Loucy (cell line): ENCODE results near the gene CAMSAP1.
"Not testable (repeated sequence)": the region's sequence is repeated elsewhere in the genome, so short reads cannot be mapped to it uniquely, and the experiment has no call there.

Experiments
- H2AFZ ChIP-seq: fragments of 200-600 bp; sonication (generic); 2 replicates; pipeline ENCODE4 v1.6.0; 2016; ENCODE audit warnings: antibody characterized with exemption, mild to moderate bottlenecking, low read length, moderate library complexity
- H3F3A ChIP-seq: fragments of 200-600 bp; 2 replicates; pipeline ENCODE4 v1.6.0; 2016; ENCODE audit warnings: antibody characterized with exemption, low read depth, mild to moderate bottlenecking
- H3K27me3 ChIP-seq: fragments of 200-600 bp; sonication (generic); 2 replicates; pipeline ENCODE4 v1.6.1; 2014; ENCODE audit warnings: low read length, mild to moderate bottlenecking; ENCODE audit not compliant: insufficient read depth, poor library complexity, severe bottlenecking
- H3K36me3 ChIP-seq: fragments of 200-600 bp; sonication (generic); 2 replicates; pipeline ENCODE4 v1.6.1; 2016; ENCODE audit warnings: low read length; ENCODE audit not compliant: insufficient read depth
- H3K4me1 ChIP-seq: fragments of 200-600 bp; sonication (generic); 2 replicates; pipeline ENCODE4 v1.5.1; 2014; ENCODE audit warnings: low read length, mild to moderate bottlenecking; ENCODE audit not compliant: insufficient read depth, poor library complexity, severe bottlenecking
- H3K4me2 ChIP-seq: fragments of 200-600 bp; sonication (generic); 2 replicates; pipeline ENCODE4 v1.6.0; 2014; ENCODE audit warnings: antibody characterized with exemption, low read length, low read depth, mild to moderate bottlenecking; ENCODE audit not compliant: poor library complexity, severe bottlenecking
- H3K4me3 ChIP-seq: fragments of 200-600 bp; sonication (generic); 2 replicates; pipeline ENCODE4 v1.5.1; 2014; ENCODE audit warnings: low read length, mild to moderate bottlenecking, mixed read lengths; ENCODE audit not compliant: poor library complexity, severe bottlenecking
- H3K79me2 ChIP-seq: fragments of 200-600 bp; sonication (generic); 2 replicates; pipeline ENCODE4 v1.6.1; 2014; ENCODE audit warnings: low read length; ENCODE audit not compliant: insufficient read depth
- H3K9ac ChIP-seq: fragments of 200-600 bp; sonication (generic); 2 replicates; pipeline ENCODE4 v1.6.0; 2014; ENCODE audit warnings: mild to moderate bottlenecking, low read depth, low read length, moderate library complexity; ENCODE audit not compliant: poor library complexity, severe bottlenecking
- H3K9me2 ChIP-seq: fragments of 200-600 bp; sonication (generic); replicated peaks from 2 replicates; pipeline ENCODE4 v1.6.1; 2016; ENCODE audit warnings: low read depth, low read length, mixed read lengths
- H3K9me3 ChIP-seq: fragments of 200-600 bp; sonication (generic); 2 replicates; pipeline ENCODE4 v1.6.1; 2014; ENCODE audit warnings: mild to moderate bottlenecking, antibody characterized with exemption, low read length, low read depth; ENCODE audit not compliant: insufficient read depth
- H4K20me1 ChIP-seq: fragments of 200-600 bp; sonication (generic); 2 replicates; pipeline ENCODE4 v1.6.0; 2014; ENCODE audit warnings: antibody characterized with exemption, low read length, mild to moderate bottlenecking; ENCODE audit not compliant: insufficient read depth, poor library complexity, severe bottlenecking
- EZH2phosphoT487 ChIP-seq: fragments of 200-600 bp; IDR thresholded peaks from 2 replicates; pipeline ENCODE4 v1.6.1; 2018; ENCODE audit warnings: antibody characterized with exemption, mild to moderate bottlenecking, moderate library complexity, borderline replicate concordance
- TF ChIP-seq, protein P1 (sequence below): fragments of 200-600 bp; sonication (generic); conservative IDR thresholded peaks from 2 replicates; pipeline ENCODE4 v1.5.1; 2014; ENCODE audit warnings: mild to moderate bottlenecking, antibody characterized with exemption, low read length

The CAMSAP1 gene

DNA sequence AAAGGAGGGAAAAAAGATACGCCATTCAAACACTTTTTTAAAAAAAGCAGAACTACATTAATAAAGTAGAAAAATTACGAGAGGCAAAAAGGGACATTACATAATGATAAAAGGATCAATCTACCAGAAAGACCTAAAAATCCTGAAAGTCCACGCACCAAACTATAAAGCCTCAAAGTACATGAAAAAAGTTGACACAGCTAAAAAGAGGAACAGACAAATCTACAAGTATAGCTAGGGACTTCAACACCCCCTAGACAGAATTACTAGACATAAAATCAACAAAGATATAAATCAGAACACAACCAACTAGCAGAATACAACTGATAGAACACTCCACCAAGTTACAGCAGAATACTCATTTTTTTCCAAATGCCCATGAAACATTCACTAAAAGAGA, 11.1 kb downstream of the CAMSAP1 start:
- no peaks in the 10 kb centered on the region for H3K36me3 ChIP-seq
- H3K27me3 ChIP-seq = no peaks in the 10 kb centered on the region
- H3K79me2 ChIP-seq = peaks cover 98% of the 10 kb centered on the region
- H2AFZ ChIP-seq = no peak overlapping the region
- peaks cover 7% of the 10 kb centered on the region; the same call in 1 of the 2 replicates for H3F3A ChIP-seq
- H3K9me3 ChIP-seq = no peaks in the 10 kb centered on the region
- H4K20me1 ChIP-seq = peaks cover 94% of the 10 kb centered on the region
- TF ChIP-seq, protein P1, sequence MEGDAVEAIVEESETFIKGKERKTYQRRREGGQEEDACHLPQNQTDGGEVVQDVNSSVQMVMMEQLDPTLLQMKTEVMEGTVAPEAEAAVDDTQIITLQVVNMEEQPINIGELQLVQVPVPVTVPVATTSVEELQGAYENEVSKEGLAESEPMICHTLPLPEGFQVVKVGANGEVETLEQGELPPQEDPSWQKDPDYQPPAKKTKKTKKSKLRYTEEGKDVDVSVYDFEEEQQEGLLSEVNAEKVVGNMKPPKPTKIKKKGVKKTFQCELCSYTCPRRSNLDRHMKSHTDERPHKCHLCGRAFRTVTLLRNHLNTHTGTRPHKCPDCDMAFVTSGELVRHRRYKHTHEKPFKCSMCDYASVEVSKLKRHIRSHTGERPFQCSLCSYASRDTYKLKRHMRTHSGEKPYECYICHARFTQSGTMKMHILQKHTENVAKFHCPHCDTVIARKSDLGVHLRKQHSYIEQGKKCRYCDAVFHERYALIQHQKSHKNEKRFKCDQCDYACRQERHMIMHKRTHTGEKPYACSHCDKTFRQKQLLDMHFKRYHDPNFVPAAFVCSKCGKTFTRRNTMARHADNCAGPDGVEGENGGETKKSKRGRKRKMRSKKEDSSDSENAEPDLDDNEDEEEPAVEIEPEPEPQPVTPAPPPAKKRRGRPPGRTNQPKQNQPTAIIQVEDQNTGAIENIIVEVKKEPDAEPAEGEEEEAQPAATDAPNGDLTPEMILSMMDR = no peak
- no peak for TF ChIP-seq EZH2phosphoT487
- H3K4me3 ChIP-seq = no peak overlapping the region
- H3K9me2 ChIP-seq = no peaks in the 10 kb centered on the region
- H3K4me1 ChIP-seq = peaks cover 29% of the 10 kb centered on the region
- no peak overlapping the region for H3K4me2 ChIP-seq
- H3K9ac ChIP-seq = no peak overlapping the region

DNA sequence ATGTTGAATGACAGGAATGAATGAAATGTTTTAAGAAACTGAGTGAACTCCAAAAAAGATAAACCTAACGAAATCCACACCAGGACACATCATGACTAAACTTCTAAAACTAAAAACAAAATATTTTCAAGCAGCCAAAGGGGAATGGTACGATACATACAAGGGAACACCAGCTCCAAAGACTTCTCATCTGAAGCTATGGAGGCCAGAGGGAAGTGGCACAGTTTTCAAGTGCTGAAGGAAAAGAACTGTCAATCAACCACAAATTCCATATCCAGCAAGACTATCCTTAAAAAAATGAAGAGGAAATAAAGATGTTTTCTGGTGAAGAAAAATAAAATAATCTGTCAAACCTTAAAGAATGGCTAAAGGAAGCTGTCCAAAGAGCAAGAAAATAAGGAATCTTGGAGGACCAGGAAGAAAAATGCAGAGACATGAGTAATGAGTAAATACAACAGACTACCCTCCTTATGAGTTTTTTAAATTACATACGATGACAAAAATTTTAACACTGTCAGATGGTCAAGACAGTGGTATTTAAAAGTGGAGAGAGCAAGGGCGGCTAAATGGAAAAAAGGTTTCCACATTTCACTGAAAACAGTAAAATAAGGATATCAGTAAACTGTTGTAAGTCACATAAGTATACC, 12.0 kb downstream of the CAMSAP1 start:
- H3K4me1 ChIP-seq = peaks cover 29% of the 10 kb centered on the region
- H3F3A ChIP-seq = peaks cover 7% of the 10 kb centered on the region; the same call in 1 of the 2 replicates
- H4K20me1 ChIP-seq = peaks cover 95% of the 10 kb centered on the region
- no peaks in the 10 kb centered on the region for H3K36me3 ChIP-seq
- H3K9me2 ChIP-seq = no peaks in the 10 kb centered on the region
- no peak overlapping the region for H3K9ac ChIP-seq
- TF ChIP-seq, protein P1 = no peak
- TF ChIP-seq EZH2phosphoT487 = no peak
- H3K9me3 ChIP-seq = no peaks in the 10 kb centered on the region
- no peak overlapping the region for H3K4me2 ChIP-seq
- H2AFZ ChIP-seq = no peak overlapping the region
- H3K27me3 ChIP-seq = no peaks in the 10 kb centered on the region
- H3K79me2 ChIP-seq = peaks cover 99% of the 10 kb centered on the region
- no peak overlapping the region for H3K4me3 ChIP-seq

DNA sequence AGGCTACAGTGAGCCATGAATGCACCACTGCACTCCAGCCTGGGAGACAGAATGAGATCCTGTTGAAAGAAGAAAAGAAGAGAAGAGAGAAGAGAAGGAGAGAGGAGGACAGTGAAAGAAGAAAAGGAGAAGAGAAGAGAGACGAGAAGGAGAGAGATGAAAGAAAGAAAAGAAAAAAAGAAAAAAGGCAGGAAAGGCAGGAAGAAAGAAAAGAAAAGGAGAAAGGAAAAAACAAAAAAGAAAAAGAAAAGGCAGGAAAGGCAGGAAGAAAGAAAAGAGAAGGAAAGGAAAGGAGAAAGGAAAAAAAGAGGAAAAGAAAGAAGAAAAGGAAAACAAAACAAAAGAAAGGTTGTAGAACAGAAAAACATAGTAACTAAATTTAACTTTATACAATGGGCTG, 14.2 kb downstream of the CAMSAP1 start:
- H3K9me2 ChIP-seq = no peaks in the 10 kb centered on the region
- no peak overlapping the region for H3K4me3 ChIP-seq
- H3K4me2 ChIP-seq = no peak overlapping the region
- no peak overlapping the region for H2AFZ ChIP-seq
- no peaks in the 10 kb centered on the region for H3K27me3 ChIP-seq
- H3K4me1 ChIP-seq = peaks cover 23% of the 10 kb centered on the region
- H3K79me2 ChIP-seq = peaks cover 100% of the 10 kb centered on the region
- H3K9me3 ChIP-seq = no peaks in the 10 kb centered on the region
- H4K20me1 ChIP-seq = peaks cover 95% of the 10 kb centered on the region
- no peaks in the 10 kb centered on the region for H3K36me3 ChIP-seq
- no peak overlapping the region for H3K9ac ChIP-seq
- H3F3A ChIP-seq = no peaks in the 10 kb centered on the region
- no peak for TF ChIP-seq EZH2phosphoT487
- TF ChIP-seq, protein P1 = no peak

DNA sequence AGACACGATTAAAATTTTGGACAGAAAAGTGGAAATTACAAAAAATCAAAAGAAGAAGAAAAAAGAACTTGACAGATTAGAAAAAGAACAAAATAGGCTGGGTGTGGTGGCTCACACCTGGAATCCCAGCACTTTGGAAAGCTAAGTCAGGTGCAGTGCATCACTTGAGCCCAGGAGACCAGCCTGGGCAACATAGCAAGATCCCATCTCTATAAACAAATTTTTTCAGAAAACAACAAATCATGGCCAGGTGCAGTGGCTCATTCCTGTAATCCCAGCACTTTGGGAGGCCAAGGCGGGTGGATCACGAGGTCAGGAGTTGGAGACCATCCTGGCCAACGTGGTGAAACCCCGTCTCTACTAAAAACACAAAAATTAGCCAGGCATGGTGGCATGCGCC, 15.0 kb downstream of the CAMSAP1 start:
- not testable (repeated sequence) for H3K36me3 ChIP-seq, H3K9me2 ChIP-seq, H3K9ac ChIP-seq, H3K27me3 ChIP-seq, H3K9me3 ChIP-seq, H3K4me2 ChIP-seq, H3K4me3 ChIP-seq, H2AFZ ChIP-seq, H3F3A ChIP-seq
- H3K4me1 ChIP-seq = peaks cover 30% of the 10 kb centered on the region
- H3K79me2 ChIP-seq = peaks cover 100% of the 10 kb centered on the region
- peaks cover 95% of the 10 kb centered on the region for H4K20me1 ChIP-seq
